ENCODE measurements around the gene CD320. TPM values are rescaled to one million over a fixed set of nuclear protein-coding genes. Genes with fewer than 3 reads are reported as not detected.
"Not testable (repeated sequence)": the region's sequence is repeated elsewhere in the genome, so short reads cannot be mapped to it uniquely, and the experiment has no call there.

The CD320 gene
- total RNA-seq, 8 experiments from 2014 or later = 20.9 to 109 (median 41.8) TPM

DNA sequence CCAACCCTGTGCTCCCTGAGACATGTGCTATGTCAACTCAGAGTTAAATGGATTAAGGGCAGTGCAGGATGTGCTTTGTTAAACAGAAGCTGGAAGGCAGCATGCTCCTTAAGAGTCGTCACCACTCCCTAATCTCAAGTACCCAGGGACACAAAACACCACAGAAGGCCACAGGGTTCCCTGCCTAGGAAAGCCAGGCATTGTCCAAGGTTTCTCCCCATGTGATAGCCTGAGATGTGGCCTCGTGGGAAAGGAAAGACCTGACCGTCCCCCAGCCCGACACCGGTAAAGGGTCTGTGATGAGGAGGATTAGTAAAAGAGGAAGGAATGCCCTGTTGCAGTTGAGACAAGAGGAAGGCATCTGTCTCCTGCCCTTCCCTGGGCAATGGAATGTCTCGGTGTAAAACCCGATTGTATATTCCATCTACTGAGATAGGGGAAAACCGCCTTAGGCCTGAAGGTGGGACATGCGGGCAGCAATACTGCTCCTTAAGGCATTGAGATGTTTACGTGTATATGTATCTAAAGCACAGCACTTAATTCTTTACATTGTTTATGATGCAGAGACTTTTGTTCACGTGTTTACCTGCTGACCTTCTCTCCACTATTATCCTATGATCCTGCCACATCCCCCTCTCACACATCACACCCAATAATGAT, 7.0 kb upstream of the CD320 start:
- H3K4me3 ChIP-seq; ATAC-seq (replicated peaks in 6 of 8); H3K27ac ChIP-seq; H3K4me1 ChIP-seq (replicated peaks in 1 of 2); in situ Hi-C loops (cut with MboI; ENCODE audit: low pct_unique_long_range_greater_than_20kb in 2 of 9, low sequenced_read_pairs in 9 of 9, unreplicated experiment in 9 of 9): not testable (repeated sequence)
- 82 to 100% (median 100%) methylated on average over 1 to 5 of the region's 11 CpGs; no CpG with 5 or more reads in 2 of the 10 experiments for WGBS, 10 experiments

- Histone ChIP-seq H3K4me1 (replicated peaks in 1 of 2) (peaks cover 8 to 11% of the 10 kb centered on the region in 2 donors), H3K4me3 (no peak overlapping the region), H3K27ac (no peak overlapping the region)
- WGBS, 10 experiments = 20 to 100% (median 94%) methylated on average over 1 to 4 of the region's 16 CpGs; no CpG with 5 or more reads in 4 of the 10 experiments
- in situ Hi-C loops (cut with MboI; ENCODE audit: low pct_unique_long_range_greater_than_20kb in 2 of 9, low sequenced_read_pairs in 9 of 9, unreplicated experiment in 9 of 9) = no loop called here
- peak in 2 of 8 experiments; percentile 9 to 20 for ATAC-seq (replicated peaks in 6 of 8)
Measured at GRCh38 chr19:8311461-8312260, 3.5 kb upstream of the CD320 start.

- in situ Hi-C loops (cut with MboI; ENCODE audit: low pct_unique_long_range_greater_than_20kb in 2 of 9, low sequenced_read_pairs in 9 of 9, unreplicated experiment in 9 of 9) = no loop called here
- peaks cover 8 to 11% of the 10 kb centered on the region in 2 donors for H3K4me1 ChIP-seq (replicated peaks in 1 of 2)
- no peak overlapping the region for H3K27ac ChIP-seq
- H3K4me3 ChIP-seq = no peak overlapping the region
- no peak for ATAC-seq (replicated peaks in 6 of 8)
- 86 to 100% (median 94%) methylated on average over 5 to 15 of the region's 17 CpGs; no CpG with 5 or more reads in 6 of the 10 experiments for WGBS, 10 experiments
Measured at GRCh38 chr19:8310342-8311055, 2.3 kb upstream of the CD320 start.

DNA sequence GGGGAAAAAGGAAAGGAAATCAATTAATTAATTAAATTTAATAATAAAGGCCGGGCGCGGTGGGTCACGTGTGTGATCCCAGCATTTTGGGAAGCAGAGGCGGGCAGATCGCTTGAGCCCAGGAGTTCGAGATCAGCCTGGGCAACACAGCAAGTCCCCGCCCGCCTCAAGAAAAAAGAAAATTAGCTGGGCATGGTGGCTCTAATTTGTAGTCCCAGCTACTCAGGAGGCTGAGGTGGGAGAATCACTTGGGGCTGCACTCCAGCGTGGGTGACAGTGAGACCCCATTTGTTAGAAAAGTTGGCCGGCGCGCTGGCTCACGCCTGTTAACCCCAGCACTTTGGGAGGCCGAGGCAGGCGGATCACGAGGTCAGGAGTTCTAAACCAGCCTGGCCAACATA, 733 bp upstream of the CD320 start:
- Histone ChIP-seq H3K27ac (peak overlapping the region in 1 of 2 donors; percentile 96), H3K4me3 (peak overlapping the region; percentile 55 to 89 (median 62)), H3K4me1 (replicated peaks in 1 of 2) (peaks cover 8 to 11% of the 10 kb centered on the region in 2 donors)
- no peak for ATAC-seq (replicated peaks in 6 of 8)
- in situ Hi-C loops (cut with MboI; ENCODE audit: low pct_unique_long_range_greater_than_20kb in 2 of 9, low sequenced_read_pairs in 9 of 9, unreplicated experiment in 9 of 9) = no loop called here
- WGBS, 10 experiments = 22 to 90% (median 43%) methylated on average over 2 to 7 of the region's 17 CpGs; no CpG with 5 or more reads in 2 of the 10 experiments

- in situ Hi-C loops (cut with MboI; ENCODE audit: low pct_unique_long_range_greater_than_20kb in 2 of 9, low sequenced_read_pairs in 9 of 9, unreplicated experiment in 9 of 9) = no loop called here
- WGBS, 10 experiments = 0 to 14% (median 3%) methylated on average over 3 to 16 of the region's 24 CpGs; no CpG with 5 or more reads in 3 of the 10 experiments
- peak overlapping the region; percentile 55 to 89 (median 62) for H3K4me3 ChIP-seq
- peak in 6 of 8 experiments; percentile 0 to 17 (median 3) for ATAC-seq (replicated peaks in 6 of 8)
- peak overlapping the region; percentile 88 to 96 for H3K27ac ChIP-seq
- H3K4me1 ChIP-seq (replicated peaks in 1 of 2) = peaks cover 8 to 11% of the 10 kb centered on the region in 2 donors
Measured at GRCh38 chr19:8307400-8307964, 676 bp downstream of the CD320 start.

- in situ Hi-C loops (cut with MboI; ENCODE audit: low pct_unique_long_range_greater_than_20kb in 2 of 9, low sequenced_read_pairs in 9 of 9, unreplicated experiment in 9 of 9) = no loop called here
- Histone ChIP-seq H3K4me3 (no peak overlapping the region), H3K4me1 (replicated peaks in 1 of 2) (peaks cover 8 to 11% of the 10 kb centered on the region in 2 donors), H3K27ac (no peak overlapping the region)
- WGBS, 10 experiments = 0 to 100% (median 82%) methylated on average over 1 to 6 of the region's 17 CpGs; no CpG with 5 or more reads in 5 of the 10 experiments
- ATAC-seq (replicated peaks in 6 of 8) = no peak
Measured at GRCh38 chr19:8306235-8307054, 1.7 kb downstream of the CD320 start.

GRCh38 chr19:8305798-8306197, 2.4 kb downstream of the CD320 start:
- ATAC-seq (replicated peaks in 6 of 8) = no peak
- peaks cover 8 to 11% of the 10 kb centered on the region in 2 donors for H3K4me1 ChIP-seq (replicated peaks in 1 of 2)
- in situ Hi-C loops (cut with MboI; ENCODE audit: low pct_unique_long_range_greater_than_20kb in 2 of 9, low sequenced_read_pairs in 9 of 9, unreplicated experiment in 9 of 9) = no loop called here
- H3K4me3 ChIP-seq = no peak overlapping the region
- H3K27ac ChIP-seq = no peak overlapping the region
- WGBS, 10 experiments = 80 to 100% (median 95%) methylated on average over 1 to 3 of the region's 4 CpGs; no CpG with 5 or more reads in 5 of the 10 experiments

DNA sequence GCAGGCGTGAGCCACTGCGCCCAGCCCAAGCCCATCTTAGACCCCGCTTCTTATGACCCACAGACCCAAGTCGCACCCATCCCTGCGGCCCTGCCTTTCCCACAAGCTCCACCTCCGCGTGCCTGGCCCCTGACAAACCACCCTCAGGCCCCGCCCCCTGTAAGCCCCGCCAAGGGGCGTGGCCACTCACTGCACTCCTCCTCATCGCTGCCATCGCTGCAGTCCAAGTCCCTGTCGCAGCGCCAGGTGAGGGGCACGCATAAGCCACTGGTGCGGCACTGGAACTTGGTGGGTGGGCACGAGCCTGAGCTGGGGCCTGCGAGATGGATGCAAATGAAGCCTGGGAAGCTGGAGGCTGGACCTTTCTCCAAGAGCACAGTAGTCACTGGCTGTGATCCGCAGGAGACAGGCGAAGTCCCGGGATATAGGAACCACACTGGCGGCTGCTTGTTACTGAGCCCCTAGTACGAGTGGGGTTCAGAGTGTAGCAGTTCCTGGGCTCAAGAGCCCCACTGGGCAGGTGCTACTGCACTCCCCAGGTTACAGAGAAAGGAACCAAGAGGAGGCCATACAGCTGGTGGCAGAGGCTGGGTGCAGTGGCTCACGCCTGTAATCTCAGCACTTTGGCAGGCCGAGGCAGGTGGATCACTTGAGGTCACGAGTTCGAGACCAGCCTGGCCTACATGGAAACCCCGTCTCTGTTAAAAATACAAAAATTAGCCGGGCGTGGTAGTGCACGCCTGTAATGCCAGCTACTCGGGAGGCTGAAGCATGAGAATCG, 3.1 kb downstream of the CD320 start:
- Histone ChIP-seq H3K27ac (no peak overlapping the region), H3K4me1 (replicated peaks in 1 of 2) (peaks cover 8 to 11% of the 10 kb centered on the region in 2 donors), H3K4me3 (no peak overlapping the region)
- 39 to 83% (median 67%) methylated on average over 1 to 17 of the region's 33 CpGs; no CpG with 5 or more reads in 1 of the 10 experiments for WGBS, 10 experiments
- in situ Hi-C loops (cut with MboI; ENCODE audit: low pct_unique_long_range_greater_than_20kb in 2 of 9, low sequenced_read_pairs in 9 of 9, unreplicated experiment in 9 of 9) = no loop called here
- ATAC-seq (replicated peaks in 6 of 8) = peak in 2 of 8 experiments; percentile 15 to 18

DNA sequence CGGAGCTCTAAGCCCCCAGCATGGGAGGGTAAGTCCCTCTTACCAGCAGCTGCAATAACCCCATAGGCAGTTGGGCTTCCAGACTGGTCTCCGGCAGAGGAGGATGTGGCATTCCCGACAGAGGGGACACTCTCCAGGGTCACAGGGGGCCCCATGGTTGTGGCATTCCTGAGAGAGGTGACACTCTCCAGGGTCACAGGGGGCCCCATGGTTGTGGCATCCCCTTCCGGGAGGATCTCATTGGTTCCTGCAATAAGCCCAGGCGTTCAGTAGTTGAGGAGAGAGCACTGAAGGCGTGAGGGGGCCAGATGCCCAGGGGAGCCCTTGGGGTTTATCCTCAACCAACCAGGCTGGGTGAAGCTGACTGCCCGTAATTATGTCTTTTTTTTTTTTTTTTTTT, 5.4 kb downstream of the CD320 start:
- Histone ChIP-seq H3K27ac (no peak overlapping the region), H3K4me1 (replicated peaks in 1 of 2) (peaks cover 0 to 4% of the 10 kb centered on the region in 2 donors), H3K4me3 (no peak overlapping the region)
- in situ Hi-C loops (cut with MboI; ENCODE audit: low pct_unique_long_range_greater_than_20kb in 2 of 9, low sequenced_read_pairs in 9 of 9, unreplicated experiment in 9 of 9) = no loop called here
- 91 to 100% (median 100%) methylated on average over 2 to 6 of the region's 7 CpGs; no CpG with 5 or more reads in 7 of the 10 experiments for WGBS, 10 experiments
- ATAC-seq (replicated peaks in 6 of 8) = no peak

- peak in 5 of 8 experiments; percentile 11 to 79 (median 18) for ATAC-seq (replicated peaks in 6 of 8)
- in situ Hi-C loops (cut with MboI; ENCODE audit: low pct_unique_long_range_greater_than_20kb in 2 of 9, low sequenced_read_pairs in 9 of 9, unreplicated experiment in 9 of 9) = no loop called here
- Histone ChIP-seq H3K4me1 (replicated peaks in 1 of 2) (peaks cover 0 to 4% of the 10 kb centered on the region in 2 donors), H3K4me3 (no peak overlapping the region), H3K27ac (no peak overlapping the region)
- 80 to 92% methylated on average over 2 to 7 of the region's 11 CpGs; no CpG with 5 or more reads in 8 of the 10 experiments for WGBS, 10 experiments
Measured at GRCh38 chr19:8302357-8302691, 5.8 kb downstream of the CD320 start.

DNA sequence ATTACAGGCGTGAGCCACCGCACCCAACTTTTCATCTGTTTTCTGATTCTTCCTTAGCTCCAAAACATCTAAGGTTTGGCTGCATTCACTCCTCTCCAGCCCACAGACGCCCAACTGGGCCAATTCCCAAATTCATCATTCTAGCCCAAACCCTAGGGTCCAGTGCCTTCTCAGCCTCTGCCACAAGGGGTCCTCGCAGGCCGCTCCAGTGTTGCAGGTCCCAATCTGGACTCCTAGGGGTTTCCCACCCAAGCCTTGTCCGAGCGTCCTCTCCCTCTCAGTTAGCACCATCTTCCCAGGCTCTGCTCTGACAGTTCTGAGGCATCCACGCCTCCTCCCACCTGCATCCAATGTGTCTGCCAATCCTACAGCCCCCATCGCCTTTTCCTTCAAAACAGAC, 16.8 kb downstream of the CD320 start:
- H3K4me3 ChIP-seq; H3K27ac ChIP-seq; H3K4me1 ChIP-seq (replicated peaks in 1 of 2); in situ Hi-C loops (cut with MboI; ENCODE audit: low pct_unique_long_range_greater_than_20kb in 2 of 9, low sequenced_read_pairs in 9 of 9, unreplicated experiment in 9 of 9): not testable (repeated sequence)
- peak; percentile 57 to 97 (median 72) for ATAC-seq (replicated peaks in 6 of 8)
- no CpG with 5 or more reads among the region's 9 CpGs for WGBS, 10 experiments

Data from motor neuron (in vitro differentiated cells).